Gastroesophageal sphincter (tissue), 4 donors: ENCODE data around the gene RAI1. TPM values are rescaled to one million over a fixed set of nuclear protein-coding genes. Genes with fewer than 3 reads are reported as not detected.

ENCODE experiments used
- ATAC-seq: fragments of 150-250 bp; one replicate; pipeline ENCODE4 v1.9.1; 2016; ENCODE audit warnings: mild to moderate bottlenecking, moderate library complexity
- H3K27ac ChIP-seq, 4 donors: fragments of 200-600 bp; sonication (generic) in 3 of 4; 1 replicate in 3 of 4; 2 replicates in 1 of 4; pipeline ENCODE4 v1.5.1; 2016 to 2019
- H3K27me3 ChIP-seq: fragments of 200-600 bp; sonication (generic); one replicate; pipeline ENCODE4 v1.5.1; 2019
- H3K36me3 ChIP-seq, 2 donors: fragments of 200-600 bp; sonication (generic); one replicate each; pipeline ENCODE4 v1.5.1; 2019; ENCODE audit warnings: control low read depth in 1 of 2
- H3K4me1 ChIP-seq, 3 donors: fragments of 200-600 bp; sonication (generic); 1 replicate in 2 of 3; 2 replicates in 1 of 3; pipeline ENCODE4 v1.5.1; 2016 to 2019; ENCODE audit warnings: control low read depth in 2 of 3
- H3K4me3 ChIP-seq, 2 donors: fragments of 200-600 bp; sonication (generic); one replicate each; pipeline ENCODE4 v1.5.1; 2019; ENCODE audit warnings: mild to moderate bottlenecking in 1 of 2, moderate library complexity in 1 of 2
- H3K9me3 ChIP-seq, 3 donors: fragments of 200-600 bp; sonication (generic); one replicate each; pipeline ENCODE4 v1.5.1; 2017 to 2019; ENCODE audit warnings: control low read depth in 2 of 3
- CTCF ChIP-seq, 4 experiments: fragments of 200-600 bp in 2 of 4; fragments of 450-650 bp in 2 of 4; sonication (generic) in 1 of 4; IDR thresholded peaks; one replicate each; pipeline ENCODE4 v1.5.1; 2017 to 2019; ENCODE audit warnings: antibody characterized with exemption in 4 of 4, mild to moderate bottlenecking in 2 of 4, moderate library complexity in 2 of 4
- EP300 ChIP-seq: sonication (generic); formaldehyde crosslinking; IDR thresholded peaks from one replicate; pipeline ENCODE4 v1.6.1; 2017; ENCODE audit warnings: antibody characterized with exemption, mild to moderate bottlenecking
- POLR2A ChIP-seq, 2 donors: fragments of 450-650 bp; IDR thresholded peaks; one replicate each; pipeline ENCODE4 v1.6.1; 2017; ENCODE audit warnings: antibody characterized with exemption in 2 of 2, mild to moderate bottlenecking in 2 of 2, moderate library complexity in 1 of 2
- POLR2AphosphoS5 ChIP-seq: sonication (generic); formaldehyde crosslinking; IDR thresholded peaks from one replicate; pipeline ENCODE4 v1.6.1; 2017; ENCODE audit warnings: antibody characterized with exemption
- WGBS, 2 donors: methylation state at CpG; one replicate each; pipeline ENCODE4 v1.1.5; 2018; ENCODE audit warnings: low coverage in 1 of 2; 5-methylcytosine and 5-hydroxymethylcytosine counted together
- total RNA-seq, 4 donors: library from RNA; depleted of rRNA; stranded (reverse); fragments of >200 nt; gene quantifications; one replicate each; pipeline ENCODE4 v1.1.0, GENCODE V29; 2016

The RAI1 gene
- total RNA-seq, 4 donors from 2014 or later = 15.9 to 39.7 (median 28.3) TPM

- Histone ChIP-seq H3K4me1 (peaks cover 4 to 72% (median 36%) of the 10 kb centered on the region in 3 donors), H3K9me3 (no peaks in the 10 kb centered on the region), H3K27me3 (no peaks in the 10 kb centered on the region), H3K27ac (peak overlapping the region in 2 of 4 donors; percentile 75 to 79), H3K4me3 (no peak overlapping the region), H3K36me3 (peaks cover 0 to 33% of the 10 kb centered on the region in 2 donors)
- no peak for TF ChIP-seq EP300
- no peak for TF ChIP-seq CTCF (IDR thresholded peaks at IDR 0.05)
- TF ChIP-seq POLR2AphosphoS5 = no peak
- TF ChIP-seq POLR2A (IDR thresholded peaks at IDR 0.05) = no peak
- 74 to 87% methylated on average over 7 to 14 of the region's 21 CpGs for WGBS, 2 donors
- ATAC-seq = no peak
Observed at GRCh38 chr17:17851103-17852002, 170.1 kb downstream of the RAI1 start.

- peak overlapping the region in 1 of 4 donors; percentile 31 for H3K27ac ChIP-seq
- no peaks in the 10 kb centered on the region for H3K27me3 ChIP-seq
- peaks cover 4 to 68% (median 36%) of the 10 kb centered on the region in 3 donors for H3K4me1 ChIP-seq
- WGBS, 2 donors = 80 to 87% methylated on average over 2 to 3 of the region's 3 CpGs
- no peak overlapping the region for H3K4me3 ChIP-seq
- peaks cover 0 to 21% of the 10 kb centered on the region in 2 donors for H3K36me3 ChIP-seq
- no peak for ATAC-seq
- TF ChIP-seq EP300 = no peak
- no peak for TF ChIP-seq POLR2AphosphoS5
- no peak for TF ChIP-seq CTCF (IDR thresholded peaks at IDR 0.05)
- no peak for TF ChIP-seq POLR2A (IDR thresholded peaks at IDR 0.05)
- H3K9me3 ChIP-seq = no peaks in the 10 kb centered on the region
Observed at GRCh38 chr17:17852930-17853329, 171.7 kb downstream of the RAI1 start.

- WGBS, 2 donors = 74 to 79% methylated on average over 6 to 8 of the region's 8 CpGs
- peak overlapping the region in 1 of 4 donors; percentile 31 for H3K27ac ChIP-seq
- no peaks in the 10 kb centered on the region for H3K9me3 ChIP-seq
- TF ChIP-seq EP300 (no peak), POLR2A (IDR thresholded peaks at IDR 0.05) (no peak), CTCF (IDR thresholded peaks at IDR 0.05) (no peak), POLR2AphosphoS5 (no peak)
- H3K27me3 ChIP-seq = no peaks in the 10 kb centered on the region
- ATAC-seq = no peak
- no peak overlapping the region for H3K4me3 ChIP-seq
- peaks cover 0 to 19% of the 10 kb centered on the region in 2 donors for H3K36me3 ChIP-seq
- H3K4me1 ChIP-seq = peaks cover 4 to 58% (median 27%) of the 10 kb centered on the region in 3 donors
Observed at GRCh38 chr17:17853811-17854447, 172.7 kb downstream of the RAI1 start.

- no peak overlapping the region for H3K4me3 ChIP-seq
- peaks cover 0 to 51% (median 16%) of the 10 kb centered on the region in 3 donors for H3K4me1 ChIP-seq
- peaks cover 0 to 19% of the 10 kb centered on the region in 2 donors for H3K36me3 ChIP-seq
- no peaks in the 10 kb centered on the region for H3K27me3 ChIP-seq
- no peaks in the 10 kb centered on the region for H3K9me3 ChIP-seq
- no peak for ATAC-seq
- no peak for TF ChIP-seq EP300
- TF ChIP-seq CTCF (IDR thresholded peaks at IDR 0.05) = no peak
- no peak for TF ChIP-seq POLR2A (IDR thresholded peaks at IDR 0.05)
- no peak for TF ChIP-seq POLR2AphosphoS5
- H3K27ac ChIP-seq = no peak overlapping the region
- 28 to 35% methylated on average over 2 to 3 of the region's 3 CpGs for WGBS, 2 donors
Observed at GRCh38 chr17:17855976-17856375, 174.7 kb downstream of the RAI1 start.
